Measurements from ENCODE around the gene ARL3.

GRCh38 chr10:102648889-102649796 is 65.1 kb downstream of the ARL3 start:
- TF ChIP-seq CTCF (IDR thresholded peaks at IDR 0.05) (no peak), POLR2A (IDR thresholded peaks at IDR 0.05) (no peak)

All from esophagus squamous epithelium (tissue), 4 donors.